ENCODE measurements around the gene FRMD8. TPM values are rescaled to one million over a fixed set of nuclear protein-coding genes. Genes with fewer than 3 reads are reported as not detected.

FRMD8 gene
- total and polyA plus RNA-seq, 2 of the 4 experiments (the other 2 are of a cell fraction): 11.3 to 19.8 TPM

DNA sequence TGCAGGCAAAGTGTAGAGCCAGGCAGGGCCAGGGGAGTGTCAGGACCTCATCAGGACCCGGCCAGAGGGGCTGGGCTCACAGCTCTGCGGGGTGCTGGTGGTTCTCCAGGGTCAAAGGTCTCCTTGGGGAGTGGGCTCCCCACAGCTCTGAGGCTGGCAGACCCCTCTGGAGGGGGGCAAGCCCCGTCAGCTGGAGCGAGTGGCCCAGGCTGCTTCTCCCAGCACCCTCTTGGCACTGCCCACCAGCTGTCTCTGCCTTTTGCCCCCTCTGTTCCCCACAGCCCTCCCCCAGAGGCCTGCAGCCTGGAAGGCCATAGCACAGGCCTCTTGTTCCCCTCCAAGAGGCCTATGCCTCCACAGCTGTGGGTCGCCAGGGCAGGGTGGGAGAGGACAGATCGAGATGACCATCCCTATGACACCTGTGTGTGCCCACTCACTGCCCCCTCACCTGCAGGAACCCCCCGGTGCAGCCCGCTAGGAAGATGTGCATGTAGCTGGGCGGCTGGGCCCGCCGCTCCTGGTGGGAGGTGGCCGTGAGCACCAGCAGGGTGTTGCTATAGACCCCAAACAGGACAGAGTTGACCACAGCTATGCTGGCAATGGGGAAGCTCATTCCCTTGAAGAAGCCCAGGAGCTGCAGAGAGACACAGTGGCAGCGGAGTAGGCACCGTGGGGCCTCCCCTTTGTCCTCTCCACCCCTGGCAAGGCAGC, 7.4 kb upstream of the FRMD8 start:
- peak overlapping the region; percentile 34; the same call in 1 of the 2 replicates for H4K91ac ChIP-seq (ENCODE audit: insufficient read depth, low read depth, low read length)
- no peak overlapping the region for H3K4ac ChIP-seq (ENCODE audit: low read depth, low read length)
- intact Hi-C loops (cut with micrococcal nuclease) (no loop called here), dilution Hi-C loops (cut with HindIII; ENCODE audit: low sequenced_read_pairs, unreplicated experiment) (no loop called here), in situ Hi-C loops (cut with MboI; ENCODE audit: low sequenced_read_pairs) (no loop called here)
- H3K79me1 ChIP-seq (ENCODE audit: low read depth in 1 of 2, low read length in 2 of 2): peaks cover 8 to 34% of the 10 kb centered on the region in 2 experiments
- ATAC-seq (ENCODE audit: low read depth) (no peak), DNase-seq (no peak)
- H3K27me3 ChIP-seq (ENCODE audit: control insufficient read depth, insufficient read depth, low read length): no peaks in the 10 kb centered on the region
- H3K9me1 ChIP-seq (ENCODE audit: insufficient read depth, low read length): peaks cover 11% of the 10 kb centered on the region; the same call in 1 of the 2 replicates
- H3K4me2 ChIP-seq (ENCODE audit: low read depth, low read length): no peak overlapping the region
- H3K18ac ChIP-seq (ENCODE audit: low read depth, low read length): no peak overlapping the region
- BruUV-seq (replicated peaks): no TSS peak
- no peak overlapping the region for H3K14ac ChIP-seq (replicated peaks; ENCODE audit: low read depth, low read length)
- no peaks in the 10 kb centered on the region for H3K36me3 ChIP-seq (ENCODE audit: control insufficient read depth, insufficient read depth, low read length)
- H4K8ac ChIP-seq (ENCODE audit: low read depth in 2 of 2, low read length in 2 of 2): no peak overlapping the region
- H2BK15ac ChIP-seq (ENCODE audit: low read depth, low read length): no peak overlapping the region
- H3K9ac ChIP-seq (ENCODE audit: low read depth, low read length): no peak overlapping the region
- no peaks in the 10 kb centered on the region for H3K9me3 ChIP-seq (ENCODE audit: control insufficient read depth, insufficient read depth, low read length)
- H2BK120ac ChIP-seq (ENCODE audit: low read depth, low read length): no peak overlapping the region
- H3K4me1 ChIP-seq (ENCODE audit: control insufficient read depth, insufficient read depth, low read length): peaks cover 15% of the 10 kb centered on the region
- H4K5ac ChIP-seq (ENCODE audit: low read depth, low read length): no peak overlapping the region
- peaks cover 6% of the 10 kb centered on the region for H4K20me1 ChIP-seq (ENCODE audit: insufficient read depth, low read length)
- H3K23ac ChIP-seq (ENCODE audit: low read depth, low read length): no peak overlapping the region
- no peak overlapping the region for H2BK20ac ChIP-seq (ENCODE audit: low read depth, low read length)
- no peak overlapping the region for H3K27ac ChIP-seq (ENCODE audit: insufficient read depth, low read length)
- H2AFZ ChIP-seq (replicated peaks; ENCODE audit: low read length, poor library complexity): no peak overlapping the region
- ChIA-PET CTCF (no interaction called here), POLR2A (ENCODE audit: unreplicated experiment) (interaction anchor here (1.7 kb wide), 1 partner anchor 44 kb away, joined by 5 read pairs; the partner anchor contains the start of gene NEAT1)
- no peak overlapping the region for H2AK9ac ChIP-seq (replicated peaks; ENCODE audit: low read depth, low read length, poor library complexity)
- TF ChIP-seq MAZ (IDR thresholded peaks at IDR 0.05; ENCODE audit: borderline replicate concordance, low read depth, low read length) (no peak), SMC3 (IDR thresholded peaks at IDR 0.05; ENCODE audit: low read depth, low read length) (no peak), USF2 (IDR thresholded peaks at IDR 0.05; ENCODE audit: low read depth, low read length) (no peak), BHLHE40 (IDR thresholded peaks at IDR 0.05; ENCODE audit: low read depth, low read length) (no peak), MAFK (IDR thresholded peaks at IDR 0.05; ENCODE audit: low read depth, low read length) (no peak), CEBPB (IDR thresholded peaks at IDR 0.05; ENCODE audit: low read depth, low read length) (no peak)
- H3K56ac ChIP-seq (ENCODE audit: extremely low read depth, insufficient read depth, low read length): no peak overlapping the region
- H2BK5ac ChIP-seq (ENCODE audit: low read depth, low read length, poor library complexity, severe bottlenecking): no peak overlapping the region
- 93% methylated on average over 3 of the region's 14 CpGs; no CpG with 5 or more reads in 1 of the 2 experiments for WGBS, 2 experiments (ENCODE audit: extremely low coverage in 2 of 2, insufficient read length in 1 of 2)
- no peak overlapping the region for H3K4me3 ChIP-seq (ENCODE audit: insufficient read depth, low read depth, low read length)
- H2AK5ac ChIP-seq (ENCODE audit: low read depth, low read length): peak overlapping the region; percentile 82; the same call in 1 of the 2 replicates

Data from IMR-90 (cell line).